Skin of body (tissue), 3 donors: Measurements from ENCODE around the gene LGALS13. TPM values are rescaled to one million over a fixed set of nuclear protein-coding genes. Genes with fewer than 3 reads are reported as not detected.
"Not testable (repeated sequence)": the region's sequence is repeated elsewhere in the genome, so short reads cannot be mapped to it uniquely, and the experiment has no call there.

ENCODE experiments used
- DNase-seq: peaks from one replicate; lab custom pipeline; 2025; lab: John Stamatoyannopoulos, UW
- small RNA-seq: library from RNA; depleted of rRNA; stranded (forward); fragments of <200 nt; gene quantifications from one replicate; pipeline ENCODE3, GENCODE V24; 2014; ENCODE audit warnings: low replicate concordance
- total RNA-seq: library from RNA; depleted of rRNA; stranded (reverse); fragments of >200 nt; gene quantifications from one replicate; pipeline ENCODE4 v1.2.3, GENCODE V29; 2014

The LGALS13 gene
- total RNA-seq, 1 donor from 2014 or later = not detected

DNA sequence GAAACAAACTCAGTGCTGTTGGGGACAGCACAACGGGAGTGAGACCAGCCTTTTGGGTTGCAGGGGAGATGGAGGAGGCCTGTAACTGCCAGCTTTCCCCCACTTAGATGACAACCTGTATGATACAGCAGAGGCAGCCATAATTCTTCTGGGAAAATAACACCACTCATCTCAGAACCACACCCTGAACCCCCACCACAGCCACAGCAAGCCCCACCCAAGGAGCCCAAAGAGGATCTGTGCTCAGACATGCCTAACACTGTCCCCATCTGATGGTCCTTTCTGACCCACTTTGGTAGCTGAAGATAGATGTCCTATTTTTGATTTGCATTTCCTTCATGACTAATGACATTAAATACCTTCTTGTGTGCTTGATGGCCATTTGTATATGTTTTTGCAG is 15.4 kb downstream of the LGALS13 start:
- DNase-seq = no peak

DNA sequence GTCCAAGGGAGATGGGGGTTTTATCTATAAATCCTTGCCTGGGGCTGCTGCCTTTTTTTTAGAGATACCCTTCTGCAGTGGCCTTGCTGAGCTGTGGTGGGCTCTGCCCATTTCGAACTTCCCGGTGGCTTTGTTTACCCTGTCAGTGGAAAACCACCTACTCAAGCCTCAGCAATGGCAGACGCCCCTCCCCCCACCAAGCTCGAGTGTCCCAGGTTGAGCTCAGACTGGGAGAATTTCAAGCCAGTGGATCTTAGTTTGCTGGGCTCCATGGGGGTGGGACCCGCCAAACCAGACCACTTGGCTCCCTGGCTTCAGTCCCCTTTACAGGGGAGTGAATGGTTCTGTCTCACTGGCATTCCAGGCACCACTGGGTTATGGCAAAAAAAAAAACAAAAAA is 21.6 kb downstream of the LGALS13 start:
- DNase-seq = no peak

- DNase-seq = not testable (repeated sequence)
These were observed 25.3 kb downstream of the LGALS13 start for GRCh38 chr19:39627631-39628030.

DNA sequence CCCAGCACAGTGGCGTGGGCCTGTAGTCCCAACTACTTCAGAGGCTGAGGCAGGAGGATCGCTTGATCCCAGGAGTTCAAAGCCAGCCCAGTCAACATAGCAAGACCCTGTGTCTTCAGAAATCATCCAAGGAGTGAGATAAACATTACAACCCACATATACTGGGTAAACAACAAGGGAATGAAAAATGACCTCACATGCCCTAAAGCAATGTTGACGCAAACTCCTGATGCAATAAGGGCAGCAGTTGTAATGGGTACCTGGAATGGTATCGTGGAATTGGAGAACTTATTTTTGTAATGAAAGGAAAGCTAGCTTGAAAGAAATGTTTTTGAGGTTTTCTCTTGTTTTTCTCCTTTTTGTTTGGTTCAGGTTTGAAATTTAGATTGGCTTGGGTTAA is 28.9 kb downstream of the LGALS13 start:
- DNase-seq = no peak

- no peak for DNase-seq
These were observed 29.3 kb downstream of the LGALS13 start for GRCh38 chr19:39631626-39632025.

GRCh38 chr19:39637891-39638290 is 35.6 kb downstream of the LGALS13 start:
- DNase-seq = no peak

DNA sequence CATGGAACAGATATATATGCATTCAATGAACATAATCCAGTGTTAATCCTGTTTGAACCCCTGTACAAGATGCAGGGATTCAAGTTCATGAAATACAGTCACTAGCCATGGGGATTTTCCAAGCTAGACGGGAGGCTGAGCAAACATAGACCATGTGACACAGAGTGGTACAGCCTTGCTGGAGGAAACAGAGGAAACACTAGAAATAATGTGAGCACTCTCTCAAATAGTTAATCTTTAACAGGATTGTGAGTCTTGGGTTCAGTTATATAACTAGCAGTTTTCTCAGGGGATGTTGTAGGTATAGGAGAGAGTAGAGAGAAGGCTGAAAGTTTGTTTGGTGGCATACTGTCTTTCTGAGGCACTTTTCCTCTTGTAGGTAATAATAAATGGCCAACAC is 39.4 kb downstream of the LGALS13 start:
- DNase-seq = no peak

- DNase-seq = no peak
These were observed 41.3 kb downstream of the LGALS13 start for GRCh38 chr19:39643591-39643990.

DNA sequence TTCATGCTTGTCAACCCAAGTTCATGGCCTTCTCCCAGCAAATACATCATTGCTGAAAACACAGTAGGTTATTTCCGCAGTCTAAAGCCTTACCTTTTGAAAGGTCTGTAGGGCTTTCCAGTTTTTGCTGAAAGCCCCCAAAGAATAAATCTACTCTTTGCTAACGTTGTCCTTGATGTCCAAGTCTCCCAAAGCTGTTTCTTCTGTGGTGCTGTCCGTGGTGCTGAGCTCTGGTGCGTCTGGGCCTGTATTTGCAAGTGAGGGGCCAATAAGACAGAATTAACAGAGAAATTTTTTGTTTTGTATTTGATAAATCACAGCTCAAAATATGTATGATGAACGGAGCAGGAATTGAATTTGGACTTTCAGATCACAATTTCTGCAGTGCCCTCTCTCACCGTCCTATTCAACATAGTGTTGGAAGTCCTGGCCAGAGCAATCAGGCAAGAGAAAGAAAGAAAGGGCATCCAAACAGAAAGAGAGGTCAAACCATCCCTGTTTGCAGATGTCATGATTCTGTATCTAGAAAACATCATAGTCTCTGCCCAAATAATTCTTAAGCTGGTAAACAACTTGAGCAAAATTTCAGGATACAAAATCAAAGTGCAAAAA is 43.6 kb downstream of the LGALS13 start:
- no peak for DNase-seq

- no peak for DNase-seq
These were observed 45.6 kb downstream of the LGALS13 start for GRCh38 chr19:39647918-39648317.

DNA sequence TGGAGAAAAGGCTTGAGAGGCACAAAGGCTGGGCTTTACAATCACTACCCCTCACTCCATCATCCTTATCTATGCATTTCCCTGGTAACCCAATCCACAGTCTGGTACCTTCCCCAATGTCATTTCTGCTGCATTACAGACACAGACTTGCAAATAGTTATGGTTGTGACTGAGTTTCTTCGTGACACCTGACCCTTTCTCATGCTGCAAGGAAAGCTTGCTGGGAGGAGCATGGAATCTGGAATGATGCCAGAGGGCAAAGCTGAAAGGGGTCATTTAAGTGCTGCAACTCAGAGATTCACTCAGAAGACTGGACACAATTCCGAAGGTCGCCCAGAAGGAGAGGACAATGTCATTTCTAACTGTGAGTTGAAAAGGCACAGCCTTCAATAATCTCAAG is 53.3 kb downstream of the LGALS13 start, which contains the start of gene LGALS16:
TSS of gene LGALS16 (plus strand) at position 301 of the 400 bp plus-strand sequence. CDS start at position 350, 49 bp downstream.
- no peak for DNase-seq

Small RNA genes within 50 kb of the gene (small RNA-seq; reads per million reads assigned to genes)
- gene AC005176.2 = not detected
- gene RPS29P24 = not detected
- not detected for gene RPS29P25
- gene RPS29P26 = not detected
- not detected for gene RPS29P30

Other genes with a start within 250 kb of the LGALS13 start
- gene PAF1, start 211.4 kb upstream of the LGALS13 start, total RNA-seq = 21.2 TPM
- 9.7 TPM for gene MED29, start 211.1 kb upstream of the LGALS13 start, total RNA-seq
- gene ZFP36, start 195.7 kb upstream of the LGALS13 start, total RNA-seq = 32.1 TPM
- 29.5 TPM for gene PLEKHG2, start 189.9 kb upstream of the LGALS13 start, total RNA-seq
- gene RPS16, start 166.6 kb upstream of the LGALS13 start, total RNA-seq = 157 TPM
- gene SUPT5H, start 156.9 kb upstream of the LGALS13 start, total RNA-seq = 32.9 TPM
- 28.0 TPM for gene TIMM50, start 121.7 kb upstream of the LGALS13 start, total RNA-seq
- gene DLL3, start 103.6 kb upstream of the LGALS13 start, total RNA-seq = 0.20 TPM
- gene SELENOV, start 87.4 kb upstream of the LGALS13 start, total RNA-seq = not detected
- 1.8 TPM for gene EID2B, start 69.7 kb upstream of the LGALS13 start, total RNA-seq
- 7.3 TPM for gene EID2, start 62.4 kb upstream of the LGALS13 start, total RNA-seq
- gene LGALS16, start 53.4 kb downstream of the LGALS13 start, total RNA-seq = not detected
- gene LGALS14, start 102.0 kb downstream of the LGALS13 start, total RNA-seq = not detected
- gene CLC, start 135.5 kb downstream of the LGALS13 start, total RNA-seq = 10.0 TPM
- not detected for gene LEUTX, start 176.3 kb downstream of the LGALS13 start, total RNA-seq
- 10.3 TPM for gene DYRK1B, start 231.6 kb downstream of the LGALS13 start, total RNA-seq
- 181 TPM for gene FBL, start 243.9 kb downstream of the LGALS13 start, total RNA-seq